Activated CD4-positive, CD25-positive, alpha-beta regulatory T cell treated with anti-CD3 and anti-CD28 coated beads, Interleukin-2, amount 50 U/mL, for 72 hours (primary cell): ENCODE results near the gene SEC14L5.
"Not testable (repeated sequence)": the region's sequence is repeated elsewhere in the genome, so short reads cannot be mapped to it uniquely, and the experiment has no call there.

ENCODE experiments used
- DNase-seq: peaks from one replicate; pipeline ENCODE4 v3.0.0; 2021

The SEC14L5 gene

DNA sequence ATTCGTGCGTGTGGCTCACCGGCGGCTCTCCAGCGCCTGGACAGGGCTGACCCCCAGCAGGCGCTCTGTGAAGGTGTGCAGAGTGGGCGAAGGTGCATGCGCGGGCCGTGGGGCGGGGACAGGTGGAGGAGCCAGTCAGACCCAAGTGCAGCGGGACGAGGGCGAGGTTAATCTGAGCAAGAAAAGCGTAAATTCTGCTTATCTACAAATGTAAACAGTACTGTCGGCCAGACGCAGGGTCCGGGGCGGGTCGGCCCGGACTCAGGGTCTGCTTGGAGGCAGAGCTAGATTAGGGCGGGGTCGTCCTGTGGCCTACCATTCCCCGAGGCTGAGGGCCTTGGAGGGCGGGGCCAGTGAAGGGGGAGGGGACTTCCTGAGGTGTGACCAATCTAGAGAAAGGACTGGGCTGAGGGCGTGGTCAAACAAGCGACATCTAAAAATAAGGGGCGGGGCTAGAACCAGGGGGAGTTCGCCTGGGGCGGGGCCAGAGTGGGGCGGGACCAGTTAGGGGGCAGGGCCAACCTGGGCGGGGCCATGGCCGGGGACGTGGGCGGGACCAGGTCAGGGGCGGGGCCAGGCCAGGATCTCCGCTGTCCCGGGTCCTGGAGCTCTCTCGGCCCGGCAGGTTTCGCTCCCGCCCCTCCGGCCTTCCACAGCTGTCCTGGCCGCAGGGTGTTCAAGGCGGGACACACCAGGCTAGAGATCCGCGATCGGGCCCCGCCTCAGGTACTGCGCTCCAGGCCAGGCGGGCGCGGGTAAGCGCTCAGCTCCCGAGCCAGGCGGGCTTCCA is at the start of gene SEC14L5:
Gene SEC14L5, plus strand, starts transcription at position 611 of the 790 bp plus-strand sequence. CDS start 994 bp downstream, outside the sequence.
- DNase-seq, result peak; percentile 87

DNA sequence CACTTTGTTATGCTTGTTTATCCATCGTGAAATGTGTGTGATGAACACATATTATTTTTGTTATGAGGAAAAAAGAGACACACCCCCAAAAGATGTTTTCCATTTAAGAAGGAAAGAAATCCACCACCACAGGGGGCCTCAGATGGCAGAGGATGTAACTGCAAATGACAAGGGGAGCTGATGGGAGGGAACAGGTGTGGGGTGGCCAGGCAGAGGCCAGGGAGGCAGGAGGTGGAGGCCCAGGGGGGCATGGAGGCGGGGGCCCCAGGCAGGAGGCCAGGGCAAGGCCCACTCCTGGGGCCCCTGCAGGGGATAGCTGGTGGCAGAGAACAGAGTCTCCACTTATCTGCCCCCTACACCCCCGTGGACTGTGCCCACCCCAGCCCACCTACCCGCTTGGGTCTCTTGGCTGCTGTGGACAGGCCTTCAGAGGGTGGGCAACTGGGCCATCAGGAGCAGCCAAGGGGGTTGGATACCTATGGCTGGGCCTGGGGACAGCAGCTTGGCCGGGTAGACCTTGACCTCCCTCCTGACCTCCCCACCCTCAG is 49.2 kb upstream of the SEC14L5 start:
- DNase-seq, result no peak

DNA sequence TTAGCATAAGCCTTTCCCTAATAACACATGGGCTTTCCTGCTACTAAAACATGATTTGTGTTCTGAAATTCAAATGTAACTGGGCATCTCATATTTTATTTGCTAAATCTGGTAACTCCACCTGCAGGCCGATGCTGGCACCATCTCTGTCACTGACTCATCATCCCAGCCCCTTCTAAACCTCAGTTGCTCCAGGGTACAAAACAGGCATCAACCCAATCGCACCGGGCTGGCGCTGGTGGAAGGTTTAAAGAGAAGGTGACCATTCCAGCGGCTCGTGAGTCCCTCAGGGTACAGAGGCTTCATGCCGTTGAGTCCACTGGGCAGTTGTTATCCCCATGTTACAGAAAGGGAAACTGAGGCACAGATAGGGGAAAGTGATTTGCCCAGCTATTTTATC is 48.3 kb upstream of the SEC14L5 start:
- no peak for DNase-seq

DNA sequence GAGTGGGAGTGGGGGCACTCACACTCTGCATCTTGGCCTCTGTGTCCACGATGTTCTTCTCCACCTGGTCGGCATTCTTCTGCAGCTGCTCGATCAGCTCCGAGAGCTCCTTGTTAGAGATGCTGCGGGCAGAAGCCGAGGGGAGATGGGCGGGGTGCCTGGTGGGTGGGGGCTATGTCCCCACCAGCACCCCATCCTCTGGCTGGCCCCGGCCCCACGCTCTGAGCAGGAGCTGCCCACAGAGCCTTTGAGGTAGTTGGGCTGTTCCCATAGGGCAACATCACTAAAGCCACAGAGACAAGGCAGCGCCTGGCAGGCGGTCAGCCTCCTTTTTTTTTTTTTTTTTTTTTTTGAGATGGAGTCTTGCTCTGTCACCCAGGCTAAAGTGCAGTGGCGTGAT is 47.3 kb upstream of the SEC14L5 start:
- no peak for DNase-seq

DNA sequence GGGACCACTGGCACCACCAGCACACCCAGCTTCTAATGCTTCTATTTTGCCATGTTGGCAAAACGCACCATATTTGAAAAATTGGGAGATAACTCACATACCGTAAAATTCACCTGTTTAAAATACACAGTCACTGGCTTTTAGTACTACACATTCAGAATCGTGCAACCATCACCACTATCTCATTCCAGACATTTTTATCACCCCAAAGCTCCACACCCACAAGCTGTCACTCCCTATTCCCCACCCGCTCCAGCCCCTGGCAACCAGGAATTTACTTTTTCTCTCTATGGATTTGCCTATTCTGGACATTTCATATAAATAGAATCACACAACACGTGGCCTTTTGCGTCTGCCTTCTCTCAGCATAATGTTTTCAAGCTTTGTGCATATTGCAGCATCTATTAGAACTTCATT is 46.2 kb upstream of the SEC14L5 start:
- DNase-seq, result no peak

DNA sequence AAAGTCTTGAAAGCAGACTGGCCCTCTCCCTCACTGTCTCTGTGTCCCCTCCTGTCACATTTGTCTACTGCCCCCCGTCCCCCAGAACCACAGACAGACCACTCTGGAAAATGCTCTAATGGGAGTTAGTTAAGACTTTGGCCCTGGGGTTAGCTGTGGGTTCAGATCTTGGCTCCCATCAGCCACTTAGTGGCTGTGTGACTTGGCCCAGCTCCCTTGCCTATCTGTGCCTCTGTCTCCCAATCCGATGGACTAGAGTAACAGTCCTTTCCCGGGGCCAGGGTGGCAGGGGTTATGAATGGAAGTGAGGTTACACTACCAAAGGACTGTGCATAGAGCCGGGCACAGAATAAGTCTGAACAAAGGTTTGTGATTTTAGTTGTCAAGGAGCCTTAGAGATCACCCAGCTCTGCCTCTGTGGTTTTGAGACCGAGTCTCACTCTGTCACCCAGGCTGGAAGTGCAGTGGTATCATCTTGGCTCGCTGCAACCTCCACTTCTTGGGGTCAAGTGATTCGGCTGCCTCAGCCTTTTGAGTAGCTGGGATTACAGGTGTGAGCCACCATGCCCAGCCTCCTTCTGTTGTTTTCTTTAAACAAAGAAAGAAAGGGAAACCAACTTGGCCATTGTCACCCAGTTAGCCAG is 44.9 kb upstream of the SEC14L5 start:
- no peak for DNase-seq

DNA sequence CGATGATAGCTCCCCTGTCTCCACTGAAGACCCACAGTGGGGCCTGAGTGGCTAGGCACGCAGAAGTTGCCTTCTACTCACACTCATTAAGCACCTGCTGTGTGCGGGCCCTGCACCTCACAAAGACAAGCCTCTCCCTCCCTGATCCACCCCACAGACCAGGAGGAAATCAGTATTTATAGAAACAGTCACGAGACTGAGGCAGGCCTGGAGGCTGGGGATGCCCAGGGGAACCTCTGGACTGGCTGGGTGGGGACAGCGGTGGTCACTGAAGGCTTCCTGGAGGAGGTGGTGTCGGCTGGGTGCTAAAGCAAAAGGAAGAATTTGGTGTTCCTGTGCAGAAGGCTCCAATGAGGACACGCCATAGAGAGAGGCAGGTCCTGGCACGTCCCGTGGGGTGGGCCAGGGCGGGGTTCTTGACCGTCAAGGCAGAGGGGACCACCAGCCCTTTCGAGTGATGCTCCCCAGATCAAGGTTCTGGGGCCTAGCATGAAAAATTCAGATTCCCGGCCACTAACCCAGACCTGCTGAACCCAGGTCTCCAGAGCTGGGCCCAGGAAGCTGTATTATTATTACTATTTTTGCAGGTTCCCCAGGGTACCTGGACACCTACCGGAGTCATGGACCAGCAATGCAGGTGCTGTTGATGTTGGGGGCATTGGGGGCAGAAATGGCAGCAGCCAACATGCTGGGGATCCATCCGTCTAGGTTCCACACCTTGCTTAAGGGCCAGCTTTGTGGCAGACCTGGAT is 44.2 kb upstream of the SEC14L5 start:
- DNase-seq, result no peak

DNA sequence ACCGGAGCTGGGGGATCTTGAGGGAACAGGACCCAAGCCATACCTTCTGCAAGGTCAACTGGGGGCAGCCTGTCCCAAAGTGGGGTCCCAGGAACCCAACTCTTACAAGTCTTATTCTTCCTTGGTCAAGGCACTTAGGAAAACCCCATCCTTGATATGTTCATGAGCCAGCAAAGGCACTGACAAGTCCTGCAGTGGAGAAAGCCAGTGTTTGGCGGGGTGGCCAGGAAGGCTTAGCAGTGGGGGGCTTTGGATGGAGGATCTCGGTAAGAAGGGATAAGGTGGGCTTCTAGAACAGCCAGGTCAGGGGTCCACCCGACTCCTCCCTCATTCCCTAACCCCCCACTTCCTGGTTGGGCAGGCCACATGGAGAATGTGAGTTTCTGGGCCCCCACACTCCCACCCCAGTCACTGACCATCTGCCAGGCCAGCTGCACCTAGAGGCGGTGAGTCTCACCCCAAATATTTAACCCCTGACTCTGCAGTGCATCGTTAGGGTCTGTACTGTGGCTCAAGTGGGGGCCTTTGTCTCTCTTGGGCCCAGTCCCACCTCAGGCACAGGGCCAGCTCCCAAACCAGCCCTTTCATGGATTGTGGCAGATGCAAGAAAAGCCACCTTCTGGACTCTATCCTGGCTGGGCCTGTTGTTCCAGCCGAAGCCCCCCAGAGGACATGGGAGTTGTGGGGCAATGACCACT is 43.5 kb upstream of the SEC14L5 start:
- no peak for DNase-seq

DNA sequence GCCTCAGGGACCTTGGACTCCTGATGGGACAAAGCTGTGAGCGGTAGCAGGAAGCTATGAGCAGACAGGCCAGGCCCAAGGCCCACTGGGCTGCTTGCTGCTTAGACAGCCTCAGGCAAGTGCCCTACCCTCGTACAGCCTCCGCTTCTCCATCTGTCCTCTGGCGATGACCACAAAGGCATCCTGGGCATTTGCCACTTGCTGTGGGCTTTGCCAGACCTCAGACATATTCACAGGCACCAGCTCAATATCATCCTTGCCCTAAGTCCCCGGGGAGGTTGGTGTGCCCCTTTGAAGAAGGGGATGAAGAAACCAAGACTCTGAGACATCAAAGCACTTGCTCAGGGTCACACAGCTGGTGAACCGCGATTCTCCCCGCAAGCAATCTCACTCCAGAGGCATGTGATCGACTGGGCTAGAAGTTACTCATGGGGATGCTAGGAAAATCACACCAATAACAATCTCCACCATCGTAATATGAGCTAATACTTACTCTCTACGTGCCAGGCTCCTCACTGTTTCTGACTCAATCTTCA is 42.8 kb upstream of the SEC14L5 start:
- DNase-seq, result no peak

DNA sequence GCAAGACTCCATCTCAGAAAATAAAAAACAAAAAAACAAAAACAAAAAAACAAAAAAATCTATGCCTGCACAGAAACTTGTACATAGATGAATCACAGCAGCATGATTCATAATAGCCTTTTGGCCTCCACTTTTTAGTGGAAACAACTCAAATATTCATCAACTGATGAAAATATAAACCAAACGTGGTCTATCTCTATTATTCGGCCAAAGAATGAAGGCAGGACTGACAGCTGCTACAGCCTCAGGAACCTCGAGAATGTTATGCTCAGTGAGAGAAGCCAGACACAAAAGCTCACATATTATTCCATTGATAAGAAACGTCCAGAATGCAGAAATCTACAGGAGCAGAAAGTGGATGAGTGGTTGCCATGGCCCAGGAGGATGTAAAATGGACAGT is 41.0 kb upstream of the SEC14L5 start:
- no peak for DNase-seq

DNA sequence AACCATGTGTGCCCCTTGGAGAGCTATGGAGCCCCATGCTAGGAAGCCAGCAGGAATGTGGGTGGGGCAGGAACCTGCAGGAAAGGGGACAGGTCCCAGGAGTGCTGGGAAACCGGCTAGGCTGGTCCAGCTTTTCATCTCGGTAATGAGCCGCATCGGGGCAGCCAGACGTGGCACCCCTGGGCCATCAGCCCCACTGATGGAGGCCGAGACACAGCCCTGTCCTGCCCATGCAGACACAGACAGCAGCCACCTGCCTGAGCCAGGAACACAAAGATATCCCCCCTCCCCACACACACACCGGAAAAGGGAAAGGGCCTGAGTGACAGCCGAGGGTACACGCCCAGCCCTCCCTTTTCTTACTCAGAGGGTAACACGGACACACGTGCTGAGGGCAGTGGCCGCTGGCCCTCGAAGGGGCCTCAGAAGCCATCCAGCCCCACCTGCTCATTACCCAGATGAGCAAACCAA is 39.3 kb upstream of the SEC14L5 start:
- DNase-seq, result no peak

DNA sequence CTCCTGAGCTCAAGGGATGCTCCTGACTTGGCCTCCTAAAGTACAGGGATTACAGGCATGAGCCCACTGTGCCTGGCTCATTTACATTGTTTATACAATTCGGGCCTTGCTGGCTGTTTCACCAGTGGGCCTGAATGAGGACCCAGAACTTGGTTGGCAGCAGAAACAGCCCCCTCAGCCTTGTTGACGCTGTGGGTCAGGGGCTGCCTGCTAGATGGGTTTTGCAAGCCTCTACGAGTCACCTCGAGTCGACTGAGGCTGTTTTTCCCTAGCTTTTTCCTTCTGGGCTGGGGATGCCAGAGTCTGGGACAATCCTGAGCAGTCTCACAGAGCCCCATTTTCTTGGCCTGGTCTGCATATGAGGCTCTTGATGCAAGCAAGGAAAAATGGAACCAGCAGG is 37.3 kb upstream of the SEC14L5 start:
- no peak for DNase-seq

DNA sequence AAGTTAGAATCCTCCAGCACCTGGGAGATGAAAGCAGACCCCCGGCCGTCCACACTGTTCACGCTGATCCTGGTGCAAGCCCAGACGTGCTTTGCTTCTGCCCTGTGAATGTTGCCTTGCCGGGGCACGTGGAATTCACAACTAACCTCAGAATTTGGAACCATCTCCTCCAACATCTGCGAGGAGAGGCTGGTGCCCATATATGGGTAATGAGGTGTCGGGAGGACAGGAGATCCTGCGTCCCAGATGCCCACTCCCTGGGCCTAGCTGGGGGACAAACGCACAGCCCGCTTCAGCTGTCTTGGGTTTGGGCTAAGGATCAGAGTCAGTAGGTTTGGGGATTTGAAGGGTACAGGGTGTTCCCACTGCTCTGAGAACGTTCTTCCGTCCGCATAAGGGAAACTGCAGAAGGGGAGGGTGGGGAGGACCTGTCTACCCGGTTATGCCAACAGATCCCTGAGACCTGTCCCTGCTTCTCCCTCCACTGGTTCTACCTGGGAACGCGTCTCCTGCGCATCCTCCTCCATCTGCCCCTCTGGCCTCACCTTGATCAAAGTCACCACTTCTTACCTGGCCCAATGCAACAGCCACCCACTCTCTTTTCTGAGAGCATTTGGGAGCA is 35.3 kb upstream of the SEC14L5 start:
- no peak for DNase-seq

DNA sequence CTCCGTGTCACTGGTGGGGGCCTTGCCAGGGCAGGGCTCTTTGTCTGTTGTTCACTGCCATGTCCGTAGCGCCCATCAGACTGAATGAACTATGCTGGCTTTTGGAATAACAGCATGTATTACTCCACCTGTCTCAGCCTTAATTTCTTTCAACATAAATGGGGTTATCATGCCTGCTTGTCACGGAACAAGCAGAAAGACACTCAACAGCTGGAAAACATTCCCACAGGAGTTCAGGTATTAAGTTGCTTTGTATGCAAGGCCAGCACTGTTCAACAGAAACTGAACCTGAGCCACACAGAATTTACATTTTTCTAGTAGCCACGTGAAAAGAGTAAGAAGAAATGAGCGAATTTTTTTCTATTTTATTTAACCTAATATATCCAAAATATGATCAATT is 34.3 kb upstream of the SEC14L5 start:
- no peak for DNase-seq

DNA sequence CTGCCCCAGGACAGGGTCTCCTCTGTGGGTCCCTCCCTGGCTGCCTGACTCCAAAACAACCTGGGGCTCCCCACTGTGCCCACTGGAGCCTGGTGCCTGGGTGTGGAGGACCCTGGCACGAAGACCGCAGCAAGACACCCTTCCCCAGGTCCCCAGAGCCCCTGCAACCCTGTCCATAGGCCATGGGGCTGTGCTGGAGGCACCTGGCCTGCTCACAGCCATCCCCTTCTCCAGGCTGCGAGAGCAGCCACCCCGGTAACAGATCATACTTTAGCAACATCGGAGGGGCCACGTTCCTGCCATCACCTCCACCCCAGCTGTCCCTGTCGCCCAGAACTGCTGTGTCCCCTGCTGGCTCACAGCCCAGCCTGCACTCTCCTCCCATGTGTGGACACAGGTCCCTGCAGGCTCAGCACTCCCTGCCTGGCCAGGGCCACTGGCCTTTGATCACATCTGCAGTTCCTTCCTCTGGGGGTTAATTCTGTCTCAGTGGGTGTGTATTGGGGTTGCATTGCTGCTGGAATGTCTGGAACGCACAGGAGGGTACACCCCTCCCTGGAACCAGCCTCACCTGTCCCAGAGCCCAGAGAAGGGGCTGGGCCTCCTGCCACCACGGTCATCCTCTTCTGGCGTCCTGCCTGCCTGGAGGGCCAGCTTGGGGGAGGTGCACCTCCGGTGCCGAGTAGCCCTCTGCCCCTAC is 33.4 kb upstream of the SEC14L5 start:
- DNase-seq, result no peak

DNA sequence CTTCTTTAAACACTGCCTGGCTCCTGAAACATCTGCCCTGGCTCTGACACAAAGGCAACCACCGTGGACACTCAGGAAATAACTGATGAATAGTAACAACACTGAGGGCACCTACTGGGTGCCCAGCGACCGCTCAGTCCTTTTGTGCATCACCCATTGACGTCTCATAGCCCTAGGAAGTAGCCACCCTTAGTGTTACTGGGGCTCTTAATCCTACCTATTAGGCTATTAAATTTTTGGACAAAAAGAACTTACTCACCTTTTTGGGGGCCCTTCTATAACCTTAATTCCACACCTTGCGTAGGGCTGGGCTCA is 32.9 kb upstream of the SEC14L5 start:
- no peak for DNase-seq

DNA sequence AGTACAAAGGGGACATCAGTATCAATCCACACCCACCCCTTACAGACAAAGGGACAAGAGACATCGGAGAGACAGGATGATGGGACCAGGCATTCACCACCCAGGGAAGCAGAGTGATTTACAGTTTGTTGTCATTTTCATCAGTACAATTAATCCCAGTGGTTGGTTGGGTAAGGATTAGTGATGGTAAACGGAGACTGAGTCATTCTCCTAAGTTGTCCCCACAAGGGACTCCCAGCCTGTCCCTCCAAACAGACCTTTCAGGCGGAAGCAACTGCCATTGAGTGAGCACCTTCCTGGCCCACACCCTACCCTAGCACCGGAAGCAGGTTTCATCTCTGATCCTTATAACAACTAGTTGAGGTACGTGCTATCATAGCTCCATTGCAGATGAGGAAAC is 32.3 kb upstream of the SEC14L5 start:
- DNase-seq, result no peak

DNA sequence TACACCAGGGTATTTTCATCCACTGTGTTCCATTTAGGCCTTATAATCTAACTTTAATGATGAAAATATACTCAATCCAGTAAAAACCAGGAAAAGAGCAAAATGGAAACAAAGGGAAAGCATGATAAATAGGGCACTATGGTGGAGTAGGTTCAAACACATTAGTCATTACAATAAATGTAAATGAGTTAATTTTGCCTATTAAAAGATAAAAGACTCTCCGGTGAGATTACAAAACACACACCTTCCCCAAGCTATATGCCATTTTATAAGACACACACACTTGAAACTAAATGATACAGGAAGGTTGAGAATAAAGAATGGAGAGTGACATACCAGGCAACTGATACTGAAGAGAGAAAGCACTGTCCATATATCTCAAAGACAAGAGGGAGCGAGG is 31.2 kb upstream of the SEC14L5 start:
- DNase-seq, result no peak

DNA sequence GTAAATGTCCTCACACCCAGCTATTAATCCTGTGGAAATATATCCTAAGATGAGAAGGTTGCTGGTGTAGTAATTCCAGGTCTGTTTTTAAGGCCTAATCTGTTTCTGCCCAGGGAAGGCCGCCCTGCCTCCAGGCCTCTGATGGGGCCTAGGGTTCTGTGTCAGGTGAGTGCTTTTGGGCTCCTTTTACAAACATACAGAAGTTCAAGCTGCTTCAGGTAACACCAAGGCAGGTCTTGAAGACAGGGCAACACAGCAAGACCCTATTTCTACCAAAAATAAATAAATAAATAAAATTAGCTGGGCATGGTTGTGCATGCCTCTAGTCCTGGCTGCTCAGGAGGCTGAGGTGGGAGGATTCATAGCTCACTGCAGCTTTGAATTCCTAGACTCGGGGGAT is 30.5 kb upstream of the SEC14L5 start:
- no peak for DNase-seq

DNA sequence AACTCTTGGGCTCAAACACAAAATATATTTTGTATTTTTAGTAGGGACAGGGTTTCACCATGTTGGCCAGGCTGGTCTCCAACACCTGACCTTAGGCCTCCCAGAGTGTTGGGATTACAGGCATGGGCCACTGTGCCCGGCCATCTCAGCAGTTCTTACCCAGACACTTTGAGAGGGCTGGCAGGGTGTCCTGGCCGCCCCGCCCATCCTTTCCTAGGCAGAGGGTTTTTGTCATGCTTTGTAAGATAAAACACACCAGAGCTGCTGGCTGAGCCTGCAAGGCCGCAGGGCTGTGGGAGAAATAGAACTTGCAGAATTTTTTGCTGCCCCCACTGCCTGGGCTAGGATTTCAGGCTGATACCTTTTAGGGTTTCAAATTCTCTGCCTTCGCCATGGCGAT is 29.9 kb upstream of the SEC14L5 start:
- no peak for DNase-seq

DNA sequence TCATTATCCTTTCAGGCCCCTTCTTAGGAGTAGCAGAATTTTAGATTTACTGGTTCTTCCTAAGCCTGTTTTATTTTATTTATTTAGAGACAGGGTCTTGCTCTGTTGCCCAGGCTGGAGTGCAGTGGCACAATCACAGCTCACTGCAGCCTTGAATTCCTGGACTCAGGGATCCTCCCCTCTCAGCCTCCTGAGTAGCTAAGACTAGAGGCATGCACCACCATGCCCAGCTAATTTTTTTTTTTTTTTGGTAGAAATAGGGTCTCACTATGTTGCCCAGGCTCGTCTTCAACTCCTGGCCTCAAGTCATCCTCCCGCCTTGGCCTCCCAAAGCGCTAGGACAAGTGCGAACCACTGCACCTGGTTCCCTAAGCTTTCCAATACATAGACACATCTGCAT is 28.5 kb upstream of the SEC14L5 start:
- not testable (repeated sequence) for DNase-seq

DNA sequence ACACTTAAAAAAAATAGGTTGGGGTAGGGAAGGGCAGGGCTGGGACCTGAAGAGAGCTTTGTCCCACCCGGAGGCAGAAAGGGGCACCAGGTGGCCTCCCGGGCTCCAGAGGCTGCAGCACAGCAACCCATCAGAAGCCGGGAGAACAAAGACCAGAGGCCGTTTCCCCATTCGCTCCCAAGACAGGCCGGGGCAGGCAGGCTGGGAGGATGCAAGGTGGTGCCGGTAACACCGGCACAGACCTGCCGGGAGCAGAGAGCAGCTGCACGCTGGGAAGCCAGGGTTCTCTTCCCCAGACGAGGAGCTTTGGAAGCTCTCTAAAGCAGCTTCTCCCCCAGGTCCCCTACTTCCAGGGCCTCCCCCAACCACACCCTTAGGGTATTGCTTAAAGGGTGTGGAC is 26.7 kb upstream of the SEC14L5 start:
- no peak for DNase-seq
